ENCODE data around the gene SARS1. TPM values are rescaled to one million over a fixed set of nuclear protein-coding genes. Genes with fewer than 3 reads are reported as not detected.

SARS1 gene
- total RNA-seq, 2 experiments from 2014 or later = 277 to 290 TPM

DNA sequence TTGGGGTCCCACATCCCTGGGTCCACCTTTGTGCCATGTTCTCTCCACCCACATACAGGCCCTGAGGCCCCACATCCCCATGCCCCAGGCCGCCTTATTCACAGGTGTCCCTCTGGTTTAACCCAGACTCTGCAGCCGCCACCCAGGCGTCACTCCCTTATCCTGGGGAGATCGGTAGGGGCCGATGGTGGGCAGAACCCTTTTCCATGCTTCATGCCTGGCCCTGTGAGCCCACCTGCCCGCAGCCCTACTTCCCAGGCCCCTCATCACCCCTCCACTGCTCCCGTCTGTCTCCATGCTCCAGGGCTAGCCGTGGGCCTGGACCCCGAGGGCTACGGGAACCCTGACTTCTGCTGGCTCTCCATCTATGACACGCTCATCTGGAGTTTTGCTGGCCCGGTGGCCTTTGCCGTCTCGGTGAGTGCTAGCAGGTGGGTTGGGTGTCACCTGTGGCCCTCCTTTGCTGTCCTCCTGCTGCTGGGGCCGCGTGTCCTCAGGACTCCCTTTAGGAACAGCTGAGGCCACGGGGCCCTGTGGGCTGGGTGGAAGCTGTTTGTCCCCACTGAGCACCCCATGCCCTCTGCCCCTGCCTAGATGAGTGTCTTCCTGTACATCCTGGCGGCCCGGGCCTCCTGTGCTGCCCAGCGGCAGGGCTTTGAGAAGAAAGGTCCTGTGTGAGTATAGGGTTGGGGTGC lies 57.1 kb downstream of the SARS1 start:
- intact Hi-C loops (cut with micrococcal nuclease; ENCODE audit: unreplicated experiment) = no loop called here
- Histone ChIP-seq H3K4me2 (ENCODE audit: low read length) (no peak overlapping the region), H3K4me1 (ENCODE audit: insufficient read depth, low read length, poor library complexity, severe bottlenecking) (no peaks in the 10 kb centered on the region), H3K9me2 (ENCODE audit: insufficient read depth, low read length) (no peaks in the 10 kb centered on the region), H3K79me2 (ENCODE audit: insufficient read depth, low read depth, low read length) (no peaks in the 10 kb centered on the region), H3K4me3 (ENCODE audit: low read depth, low read length, poor library complexity, severe bottlenecking) (no peak overlapping the region), H2AFZ (ENCODE audit: low read length) (no peak overlapping the region), H3K9me3 (ENCODE audit: low read length) (no peaks in the 10 kb centered on the region), H4K20me1 (ENCODE audit: insufficient read depth, low read length) (no peaks in the 10 kb centered on the region), H3K36me3 (ENCODE audit: insufficient read depth, low read length) (no peaks in the 10 kb centered on the region), H3K27ac (ENCODE audit: low read depth, low read length, poor library complexity, severe bottlenecking) (no peak overlapping the region)
- no peak for DNase-seq (ENCODE audit: low spot score)
- TF ChIP-seq, protein P1, sequence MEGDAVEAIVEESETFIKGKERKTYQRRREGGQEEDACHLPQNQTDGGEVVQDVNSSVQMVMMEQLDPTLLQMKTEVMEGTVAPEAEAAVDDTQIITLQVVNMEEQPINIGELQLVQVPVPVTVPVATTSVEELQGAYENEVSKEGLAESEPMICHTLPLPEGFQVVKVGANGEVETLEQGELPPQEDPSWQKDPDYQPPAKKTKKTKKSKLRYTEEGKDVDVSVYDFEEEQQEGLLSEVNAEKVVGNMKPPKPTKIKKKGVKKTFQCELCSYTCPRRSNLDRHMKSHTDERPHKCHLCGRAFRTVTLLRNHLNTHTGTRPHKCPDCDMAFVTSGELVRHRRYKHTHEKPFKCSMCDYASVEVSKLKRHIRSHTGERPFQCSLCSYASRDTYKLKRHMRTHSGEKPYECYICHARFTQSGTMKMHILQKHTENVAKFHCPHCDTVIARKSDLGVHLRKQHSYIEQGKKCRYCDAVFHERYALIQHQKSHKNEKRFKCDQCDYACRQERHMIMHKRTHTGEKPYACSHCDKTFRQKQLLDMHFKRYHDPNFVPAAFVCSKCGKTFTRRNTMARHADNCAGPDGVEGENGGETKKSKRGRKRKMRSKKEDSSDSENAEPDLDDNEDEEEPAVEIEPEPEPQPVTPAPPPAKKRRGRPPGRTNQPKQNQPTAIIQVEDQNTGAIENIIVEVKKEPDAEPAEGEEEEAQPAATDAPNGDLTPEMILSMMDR (conservative IDR thresholded peaks at IDR 0.05; ENCODE audit: low read length) = no peak
- no peak for TF ChIP-seq EZH2phosphoT487 (IDR thresholded peaks at IDR 0.05; ENCODE audit: borderline replicate concordance, low read depth, low read length)
- BruUV-seq (replicated peaks) = no TSS peak
- ChIA-PET POLR2A (no interaction called here), CTCF (ENCODE audit: unreplicated experiment) (no interaction called here)

DNA sequence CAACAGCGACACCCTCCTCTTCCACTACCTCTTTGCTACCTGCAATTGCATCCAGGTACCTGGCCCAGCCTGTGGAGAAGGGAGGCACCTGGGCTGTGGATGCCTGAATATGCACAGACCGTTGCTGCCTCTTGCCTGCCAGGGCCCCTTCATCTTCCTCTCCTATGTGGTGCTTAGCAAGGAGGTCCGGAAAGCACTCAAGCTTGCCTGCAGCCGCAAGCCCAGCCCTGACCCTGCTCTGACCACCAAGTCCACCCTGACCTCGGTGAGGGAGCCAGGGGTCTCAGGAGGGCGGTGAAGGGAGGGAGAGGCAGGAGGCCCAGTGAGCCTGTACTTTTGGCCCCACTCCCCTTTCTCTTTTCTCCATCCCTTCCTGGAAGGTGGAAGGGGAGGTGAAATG lies 57.7 kb downstream of the SARS1 start:
- Histone ChIP-seq H2AFZ (ENCODE audit: low read length) (no peak overlapping the region), H3K4me1 (ENCODE audit: insufficient read depth, low read length, poor library complexity, severe bottlenecking) (no peaks in the 10 kb centered on the region), H3K79me2 (ENCODE audit: insufficient read depth, low read depth, low read length) (no peaks in the 10 kb centered on the region), H4K20me1 (ENCODE audit: insufficient read depth, low read length) (no peaks in the 10 kb centered on the region), H3K4me2 (ENCODE audit: low read length) (no peak overlapping the region), H3K27ac (ENCODE audit: low read depth, low read length, poor library complexity, severe bottlenecking) (no peak overlapping the region), H3K9me2 (ENCODE audit: insufficient read depth, low read length) (no peaks in the 10 kb centered on the region), H3K4me3 (ENCODE audit: low read depth, low read length, poor library complexity, severe bottlenecking) (no peak overlapping the region), H3K9me3 (ENCODE audit: low read length) (no peaks in the 10 kb centered on the region), H3K36me3 (ENCODE audit: insufficient read depth, low read length) (no peaks in the 10 kb centered on the region)
- TF ChIP-seq, protein P1 (conservative IDR thresholded peaks at IDR 0.05; ENCODE audit: low read length) = no peak
- TF ChIP-seq EZH2phosphoT487 (IDR thresholded peaks at IDR 0.05; ENCODE audit: borderline replicate concordance, low read depth, low read length) = no peak
- intact Hi-C loops (cut with micrococcal nuclease; ENCODE audit: unreplicated experiment) = no loop called here
- CTCF ChIA-PET (ENCODE audit: unreplicated experiment) = no interaction called here
- no TSS peak for BruUV-seq (replicated peaks)
- POLR2A ChIA-PET = no interaction called here
- no peak for DNase-seq (ENCODE audit: low spot score)

DNA sequence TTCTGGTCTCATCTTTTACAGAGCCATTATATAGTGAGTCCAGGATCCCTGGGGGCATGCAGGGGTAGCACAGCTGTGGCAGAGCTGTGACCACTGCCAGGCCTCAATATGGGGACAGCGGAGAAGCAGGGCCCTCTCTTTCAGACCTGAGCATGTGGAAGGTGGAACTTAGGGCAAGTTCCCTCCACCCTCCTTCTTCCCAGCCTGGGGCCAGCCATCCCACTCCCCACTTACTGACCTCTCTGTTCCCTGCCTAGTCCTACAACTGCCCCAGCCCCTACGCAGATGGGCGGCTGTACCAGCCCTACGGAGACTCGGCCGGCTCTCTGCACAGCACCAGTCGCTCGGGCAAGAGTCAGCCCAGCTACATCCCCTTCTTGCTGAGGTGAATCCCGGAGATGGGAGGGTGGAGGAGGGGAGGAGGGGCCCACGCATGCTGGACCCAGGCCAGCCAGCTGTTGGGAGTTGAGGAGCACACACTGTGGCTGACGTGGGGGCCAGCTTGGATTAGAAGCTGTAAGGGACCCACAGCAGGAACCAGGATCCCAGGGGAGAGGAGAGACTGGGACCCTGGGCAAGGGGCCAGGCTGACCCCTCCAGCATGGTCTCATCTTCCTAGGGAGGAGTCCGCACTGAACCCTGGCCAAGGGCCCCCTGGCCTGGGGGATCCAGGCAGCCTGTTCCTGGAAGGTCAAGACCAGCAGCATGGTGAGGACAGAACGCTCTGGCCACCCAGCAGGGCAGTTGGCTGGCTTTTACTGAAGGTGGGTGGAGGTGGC lies 58.5 kb downstream of the SARS1 start:
- Histone ChIP-seq H3K4me3 (ENCODE audit: low read depth, low read length, poor library complexity, severe bottlenecking) (no peak overlapping the region), H3K27ac (ENCODE audit: low read depth, low read length, poor library complexity, severe bottlenecking) (no peak overlapping the region), H3K9me3 (ENCODE audit: low read length) (no peaks in the 10 kb centered on the region), H4K20me1 (ENCODE audit: insufficient read depth, low read length) (no peaks in the 10 kb centered on the region), H3K9me2 (ENCODE audit: insufficient read depth, low read length) (no peaks in the 10 kb centered on the region), H3K36me3 (ENCODE audit: insufficient read depth, low read length) (no peaks in the 10 kb centered on the region), H3K4me2 (ENCODE audit: low read length) (no peak overlapping the region), H2AFZ (ENCODE audit: low read length) (no peak overlapping the region), H3K79me2 (ENCODE audit: insufficient read depth, low read depth, low read length) (no peaks in the 10 kb centered on the region), H3K4me1 (ENCODE audit: insufficient read depth, low read length, poor library complexity, severe bottlenecking) (peaks cover 2% of the 10 kb centered on the region)
- no peak for DNase-seq (ENCODE audit: low spot score)
- POLR2A ChIA-PET = no interaction called here
- CTCF ChIA-PET (ENCODE audit: unreplicated experiment) = interaction anchor here (0.6 kb wide), 1 partner anchor 10 kb away, joined by 3 read pairs; no protein-coding TSS in a partner anchor
- no peak for TF ChIP-seq EZH2phosphoT487 (IDR thresholded peaks at IDR 0.05; ENCODE audit: borderline replicate concordance, low read depth, low read length)
- TF ChIP-seq, protein P1 (conservative IDR thresholded peaks at IDR 0.05; ENCODE audit: low read length) = no peak
- intact Hi-C loops (cut with micrococcal nuclease; ENCODE audit: unreplicated experiment) = no loop called here
- no TSS peak for BruUV-seq (replicated peaks)
